GM08714 (cell line): ENCODE data around the gene MED12L.
"Not testable (repeated sequence)": the region's sequence is repeated elsewhere in the genome, so short reads cannot be mapped to it uniquely, and the experiment has no call there.

Experiments used
- H3K4me3 ChIP-seq: fragments of 200-500 bp; sonication (Bioruptor generic); 2 replicates; pipeline ENCODE4 v1.5.1; 2014; ENCODE audit warnings: mild to moderate bottlenecking, low read length, inconsistent platforms
- ZNF274 ChIP-seq: IDR thresholded peaks from 2 replicates; pipeline ENCODE4 v1.6.1; 2012; ENCODE audit warnings: mild to moderate bottlenecking, low read depth, low read length

MED12L gene

DNA sequence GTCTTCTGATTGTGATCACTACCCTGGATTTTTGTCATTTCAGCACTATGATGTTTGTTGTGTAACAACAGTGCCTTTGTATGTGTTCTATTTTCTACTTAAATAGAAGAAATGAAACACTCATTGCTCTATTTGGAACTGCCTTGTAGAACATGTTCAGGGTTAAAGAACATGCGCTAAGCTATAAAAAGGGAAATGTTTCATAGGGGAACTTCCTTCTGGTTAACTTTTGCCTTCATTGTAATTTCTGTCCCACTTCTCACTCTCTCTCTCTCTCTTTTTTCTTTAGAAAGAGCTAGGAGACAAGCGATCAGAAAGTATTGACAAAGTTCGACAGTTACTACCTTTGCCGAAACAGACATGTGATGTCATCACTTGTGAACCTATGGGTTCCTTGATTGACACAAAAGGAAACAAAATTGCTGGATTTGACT is 299.3 kb downstream of the MED12L start, which contains the start of gene P2RY12:
P2RY12 (minus strand) TSS at position 13 of the 434 bp plus-strand sequence. CDS start 45,908 bp downstream, outside the sequence.
- H3K4me3 ChIP-seq, result no peak within 1 kb of the TSS
- no peak for TF ChIP-seq ZNF274

DNA sequence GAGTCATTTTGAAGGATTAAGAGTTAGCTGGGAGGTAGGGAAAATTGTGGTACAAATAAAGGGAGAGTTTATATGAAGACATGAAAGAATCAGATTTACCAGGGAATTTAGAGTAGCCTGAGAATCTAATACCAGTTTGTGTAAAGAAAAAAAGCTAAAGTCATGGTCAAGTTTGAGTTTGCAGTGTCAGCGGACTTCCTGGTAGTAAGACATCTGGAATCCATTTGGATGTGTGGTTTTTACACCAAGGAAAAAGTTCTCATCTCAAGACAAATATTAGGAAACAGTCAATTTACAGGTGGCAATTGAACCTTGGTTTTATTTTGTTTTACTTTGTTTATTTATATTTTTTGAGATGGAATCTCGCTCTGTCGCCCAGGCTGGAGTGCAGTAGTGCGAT is 300.6 kb downstream of the MED12L start:
- no peak overlapping the region for H3K4me3 ChIP-seq
- TF ChIP-seq ZNF274, result no peak

DNA sequence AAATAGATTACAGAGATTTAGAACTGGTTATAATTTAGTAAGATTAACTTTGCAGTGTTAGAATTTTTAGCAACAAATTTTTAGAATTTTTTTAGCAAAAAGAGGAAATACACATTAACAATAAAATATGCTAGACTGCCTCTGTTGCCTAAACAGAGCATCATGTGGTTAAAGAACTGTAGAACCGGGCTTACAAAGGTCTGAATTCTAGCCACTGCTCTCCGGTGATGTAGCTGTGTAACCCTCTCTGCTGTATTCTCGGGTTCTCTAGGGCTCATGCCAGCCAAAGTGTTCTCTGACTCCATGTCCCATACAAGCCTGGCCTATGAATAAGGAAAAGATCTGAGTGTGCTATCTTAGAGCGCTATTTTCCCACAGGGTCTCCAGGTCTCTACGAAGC is 302.0 kb downstream of the MED12L start:
- no peak for TF ChIP-seq ZNF274
- no peak overlapping the region for H3K4me3 ChIP-seq

DNA sequence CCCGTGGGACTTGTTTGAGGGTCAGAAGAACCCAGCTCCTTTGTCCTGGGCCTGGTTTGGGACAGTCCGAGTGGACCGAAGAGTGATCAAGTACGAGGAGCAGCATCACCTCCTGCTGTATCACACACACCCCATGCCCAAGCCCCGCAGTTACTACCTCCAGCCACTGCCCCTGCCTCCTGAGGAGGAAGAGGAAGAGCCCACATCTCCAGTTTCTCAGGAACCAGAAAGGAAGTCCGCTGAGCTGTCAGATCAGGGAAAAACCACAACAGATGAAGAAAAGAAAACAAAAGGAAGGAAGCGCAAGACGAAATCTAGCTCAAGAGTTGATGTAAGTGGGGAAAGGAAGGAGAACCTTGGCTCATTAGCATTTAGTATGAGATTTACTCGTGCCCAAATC is 302.4 kb downstream of the MED12L start:
- no peak overlapping the region for H3K4me3 ChIP-seq
- no peak for TF ChIP-seq ZNF274

DNA sequence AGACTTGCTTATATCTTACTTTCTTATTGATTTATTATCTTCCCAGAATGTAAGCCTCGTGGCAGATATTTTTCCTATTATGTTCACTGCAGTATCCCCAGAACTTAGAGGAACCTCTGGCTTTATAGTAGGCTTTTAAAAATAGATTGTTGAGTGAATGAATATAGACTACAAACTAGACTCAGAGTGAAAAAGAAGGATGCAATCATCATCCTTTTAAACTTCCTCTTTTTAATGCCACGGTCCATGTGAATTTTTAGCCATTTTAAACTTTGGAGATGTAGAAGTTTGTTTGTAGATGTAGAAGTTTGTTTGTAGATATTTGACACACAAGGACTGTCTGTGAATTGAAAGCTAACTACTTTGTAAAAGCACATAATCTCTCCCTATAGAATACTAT is 306.3 kb downstream of the MED12L start:
- TF ChIP-seq ZNF274, result no peak
- no peak overlapping the region for H3K4me3 ChIP-seq

DNA sequence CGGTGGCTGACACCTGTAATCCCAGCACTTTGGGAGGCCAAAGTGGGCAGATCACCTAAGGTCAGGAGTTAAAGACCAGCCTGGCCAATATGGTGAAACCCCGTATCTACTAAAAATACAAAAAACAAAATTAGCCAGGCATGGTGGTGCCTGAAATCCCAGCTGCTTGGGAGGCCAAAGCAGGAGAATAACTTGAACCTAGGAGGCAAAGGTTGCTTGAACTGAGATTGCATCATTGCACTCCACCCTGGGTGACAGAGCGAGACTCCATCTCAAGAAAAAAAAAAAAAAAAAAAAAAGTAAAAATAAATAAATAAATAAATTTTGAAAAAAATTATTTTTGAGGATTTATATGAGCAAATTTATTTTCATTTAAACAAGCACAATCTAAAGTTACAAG is 306.7 kb downstream of the MED12L start:
- not testable (repeated sequence) for H3K4me3 ChIP-seq

DNA sequence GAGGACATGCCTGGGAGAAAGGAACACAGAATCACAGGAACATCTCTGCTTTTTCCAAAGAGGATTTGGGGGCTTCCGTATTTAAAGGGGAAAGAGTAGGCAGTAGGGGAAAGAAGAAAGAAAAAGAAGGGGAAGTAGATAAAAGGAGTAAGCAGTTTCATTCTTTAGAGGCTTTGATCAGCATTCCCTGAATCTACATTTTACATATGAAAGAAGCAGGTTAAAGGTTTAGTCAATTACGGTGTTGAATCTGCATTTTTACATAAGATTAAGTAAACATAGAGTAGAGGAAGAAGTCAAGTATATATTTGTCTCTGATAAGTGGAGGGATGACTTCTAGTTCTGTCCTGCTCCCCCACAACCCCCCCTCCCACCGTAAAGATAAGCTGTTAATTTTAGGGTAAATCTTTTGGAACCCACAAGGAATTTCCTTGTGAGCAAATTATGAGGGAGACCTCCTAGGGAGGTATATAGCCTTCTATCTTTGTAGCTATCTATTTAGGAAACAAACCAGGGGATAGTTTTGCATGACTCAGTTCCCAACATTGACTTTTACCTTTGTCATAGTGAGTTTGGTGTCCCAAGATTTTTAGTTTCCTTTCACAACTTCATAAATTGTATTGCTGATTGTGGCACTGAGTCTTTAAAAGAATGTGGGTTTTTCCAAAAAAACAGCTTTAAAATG is 307.8 kb downstream of the MED12L start:
- TF ChIP-seq ZNF274, result no peak
- no peak overlapping the region for H3K4me3 ChIP-seq

DNA sequence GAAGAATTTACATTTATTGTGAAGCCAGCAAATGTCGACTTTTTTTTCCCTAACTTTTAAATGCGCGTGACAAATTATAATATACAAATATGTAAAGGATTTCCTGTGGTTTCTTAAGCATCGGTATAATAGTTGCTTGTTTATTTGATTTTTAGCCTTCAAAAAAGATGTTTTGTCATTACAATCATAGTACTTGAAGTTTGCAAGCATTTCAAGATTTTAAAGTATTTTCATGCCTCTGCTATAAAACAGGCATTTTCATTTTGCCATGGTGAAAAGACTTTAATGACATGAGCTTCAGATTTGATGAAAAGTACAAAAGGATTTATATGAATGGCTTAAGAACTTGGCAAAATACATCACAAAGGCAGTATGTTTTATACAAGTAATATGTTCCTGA is 308.5 kb downstream of the MED12L start:
- no peak for TF ChIP-seq ZNF274

DNA sequence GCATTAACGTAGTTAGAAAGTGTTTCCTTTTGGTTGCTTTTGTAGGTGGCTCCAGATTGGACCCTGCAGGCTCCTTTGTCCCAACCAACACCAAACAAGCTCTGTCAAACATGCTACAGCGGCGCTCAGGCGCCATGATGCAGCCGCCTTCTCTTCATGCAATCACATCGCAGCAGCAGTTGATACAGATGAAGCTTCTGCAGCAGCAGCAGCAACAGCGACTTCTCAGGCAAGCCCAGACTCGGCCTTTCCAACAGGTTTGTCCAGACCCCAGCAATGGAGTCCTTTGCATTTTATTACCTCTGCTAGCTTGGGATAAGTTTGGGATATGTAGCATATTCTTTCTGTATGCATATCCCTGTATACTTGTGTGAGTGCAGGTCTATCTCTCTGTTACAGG is 309.1 kb downstream of the MED12L start:
- no peak for TF ChIP-seq ZNF274
- no peak overlapping the region for H3K4me3 ChIP-seq

More for the DNA sequence above, 308.5 kb downstream of the MED12L start:
- H3K4me3 ChIP-seq, result no peak overlapping the region

DNA sequence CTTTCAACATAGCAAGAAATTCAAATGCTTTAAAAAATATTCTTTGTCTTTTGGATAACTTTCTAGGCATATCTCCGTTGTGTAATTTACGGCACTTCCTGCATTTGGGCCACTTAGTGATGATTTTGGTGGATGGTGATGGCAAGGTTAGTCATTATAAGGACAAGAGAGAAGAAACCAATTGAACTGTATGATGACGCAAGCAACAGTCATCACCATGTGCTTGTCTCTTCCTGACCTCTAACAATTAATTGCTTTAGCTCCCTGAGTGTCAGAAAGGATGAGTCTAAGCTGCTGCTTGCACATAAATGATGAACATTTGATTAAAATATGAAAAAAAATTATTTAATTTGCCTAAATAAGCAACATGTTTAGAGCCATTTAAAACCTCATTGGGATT is 310.3 kb downstream of the MED12L start:
- H3K4me3 ChIP-seq, result no peak overlapping the region
- TF ChIP-seq ZNF274, result no peak

DNA sequence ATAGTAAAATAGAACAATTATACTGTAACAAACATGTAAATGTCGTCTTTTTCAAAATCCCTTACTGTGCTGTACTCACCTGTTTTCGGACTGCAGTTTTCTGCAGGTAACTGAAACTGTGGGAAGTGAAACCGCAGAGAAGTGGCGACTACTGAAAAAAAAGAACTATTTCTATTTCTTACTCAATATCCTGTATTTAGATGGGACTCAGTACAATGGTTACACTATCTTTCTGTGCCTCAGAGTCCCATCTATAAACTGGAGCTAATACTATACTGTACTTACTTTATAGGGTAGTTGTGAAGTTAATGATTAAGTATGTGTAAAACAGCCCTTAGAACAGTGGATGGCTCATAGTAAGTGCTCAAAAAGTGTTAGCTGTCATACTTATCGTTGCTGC is 313.4 kb downstream of the MED12L start:
- no peak for TF ChIP-seq ZNF274
- H3K4me3 ChIP-seq, result no peak overlapping the region

DNA sequence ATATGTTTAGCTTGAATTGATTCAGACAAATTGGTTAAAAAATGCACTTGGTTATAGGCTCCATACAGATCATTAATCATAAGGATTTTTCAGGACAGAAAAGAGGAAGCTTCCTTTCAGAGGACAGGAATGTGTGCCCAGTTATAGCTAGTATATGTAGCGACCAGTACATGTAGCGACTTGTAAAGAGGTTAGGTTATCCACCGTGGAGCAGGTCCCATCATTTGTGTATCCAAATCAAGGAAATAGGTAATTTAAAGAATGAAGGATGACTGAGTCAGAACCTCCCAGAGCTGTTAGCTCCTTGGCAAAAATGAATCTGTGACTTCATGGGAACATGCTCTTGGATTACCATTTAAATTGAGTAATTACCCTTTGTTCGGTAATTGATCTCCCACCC is 314.9 kb downstream of the MED12L start:
- no peak overlapping the region for H3K4me3 ChIP-seq
- TF ChIP-seq ZNF274, result no peak

DNA sequence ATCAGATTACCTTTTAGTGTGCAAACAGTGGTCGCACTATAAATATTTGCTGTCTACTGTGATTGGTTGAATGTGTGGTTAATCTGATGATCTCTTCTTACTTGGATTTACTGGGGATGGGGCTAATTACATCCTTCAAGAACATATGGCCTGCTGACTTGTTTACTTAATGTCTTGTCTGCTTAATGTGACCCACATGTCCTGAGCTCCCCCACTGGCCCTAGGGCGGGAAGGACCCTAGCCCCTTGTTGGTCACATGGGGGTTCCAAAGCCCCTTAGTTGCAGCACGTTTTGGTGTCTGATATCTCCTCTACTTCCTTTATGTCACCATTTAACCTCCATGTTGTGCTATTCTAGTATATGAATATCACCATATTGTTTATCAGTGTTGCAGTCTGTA is 316.9 kb downstream of the MED12L start:
- H3K4me3 ChIP-seq, result no peak overlapping the region
- no peak for TF ChIP-seq ZNF274

DNA sequence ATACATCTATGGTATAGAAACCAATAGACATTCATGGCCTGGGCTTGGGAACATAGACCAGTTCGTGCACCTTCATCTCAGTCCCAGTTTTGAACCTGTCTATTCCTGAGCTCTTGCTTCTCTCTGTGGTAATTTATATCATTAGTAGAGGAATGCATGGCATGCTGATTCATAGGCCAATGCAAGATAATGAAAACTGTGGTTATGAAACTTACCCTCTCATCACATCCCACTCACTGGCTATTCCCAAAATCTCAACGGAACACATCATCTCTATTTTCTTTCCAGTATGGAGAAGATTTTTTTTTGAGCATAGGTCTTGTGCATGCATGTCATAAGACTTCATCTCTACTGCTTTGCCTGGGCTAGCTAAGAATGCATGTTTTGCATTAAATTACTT is 317.8 kb downstream of the MED12L start:
- H3K4me3 ChIP-seq, result no peak overlapping the region
- TF ChIP-seq ZNF274, result no peak

DNA sequence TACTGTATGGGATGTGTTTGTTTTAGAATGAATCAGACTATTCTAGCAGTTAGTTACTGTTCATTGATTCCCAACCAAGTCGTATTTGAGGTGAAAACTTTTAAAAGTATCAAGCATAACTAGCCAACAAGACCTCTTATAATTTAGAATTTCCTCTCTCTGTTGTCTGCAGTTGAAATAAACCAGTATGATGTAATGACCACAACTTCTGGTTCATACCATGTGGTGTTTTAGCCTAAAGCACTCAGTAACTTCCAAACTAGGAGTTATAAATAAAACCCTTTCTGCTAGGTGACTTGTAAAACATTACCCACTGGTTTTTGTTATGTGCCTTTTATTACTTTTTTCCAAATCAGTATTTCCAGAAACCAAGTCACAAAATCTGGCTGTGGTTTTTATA is 318.9 kb downstream of the MED12L start:
- no peak overlapping the region for H3K4me3 ChIP-seq
- TF ChIP-seq ZNF274, result no peak

DNA sequence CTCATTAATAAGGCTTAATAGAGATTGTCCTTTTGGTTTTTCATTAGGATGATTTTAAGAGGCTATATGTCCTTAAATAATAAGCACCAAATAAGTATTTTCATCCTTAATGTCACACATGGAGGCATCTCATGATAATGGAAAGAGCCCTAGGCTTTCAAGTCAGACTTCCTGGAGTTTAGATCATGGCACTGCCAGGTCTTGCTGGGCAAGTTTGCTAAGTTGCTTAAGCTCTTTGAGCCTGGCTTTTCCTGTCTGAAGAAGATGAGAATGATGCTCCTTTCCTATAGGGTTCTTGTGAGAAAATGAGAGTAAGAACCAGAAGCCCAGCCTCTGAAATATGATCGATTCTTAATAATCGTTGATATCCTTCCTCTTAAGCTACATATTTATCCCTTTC is 322.5 kb downstream of the MED12L start:
- H3K4me3 ChIP-seq, result no peak overlapping the region
- TF ChIP-seq ZNF274, result no peak
